ENCODE measurements around the gene LXN.
A peak's percentile ranks its signal among the peaks of the same experiment; 100 is the strongest.
"Not testable (repeated sequence)": the region's sequence is repeated elsewhere in the genome, so short reads cannot be mapped to it uniquely, and the experiment has no call there.

LXN gene

GRCh38 chr3:158672215-158673176, at the start of gene LXN:
LXN (minus strand) TSS chr3:158672648; CDS start chr3:158672478, 170 bp downstream.
- peak; percentile 81 for DNase-seq (ENCODE audit: low spot score)

GRCh38 chr3:158722108-158722507, 49.7 kb upstream of the LXN start:
- DNase-seq (ENCODE audit: low spot score), result no peak

- no peak for DNase-seq (ENCODE audit: low spot score)
These were observed 46.2 kb upstream of the LXN start for GRCh38 chr3:158718490-158719170.

- DNase-seq (ENCODE audit: low spot score), result no peak
These were observed 45.1 kb upstream of the LXN start for GRCh38 chr3:158717576-158717975.

- no peak for DNase-seq (ENCODE audit: low spot score)
These were observed 40.6 kb upstream of the LXN start for GRCh38 chr3:158713094-158713499.

GRCh38 chr3:158712443-158712842, 40.0 kb upstream of the LXN start:
- DNase-seq (ENCODE audit: low spot score), result no peak

- no peak for DNase-seq (ENCODE audit: low spot score)
These were observed 39.4 kb upstream of the LXN start for GRCh38 chr3:158711886-158712285.

GRCh38 chr3:158710601-158711000, 38.2 kb upstream of the LXN start:
- no peak for DNase-seq (ENCODE audit: low spot score)

- no peak for DNase-seq (ENCODE audit: low spot score)
These were observed 37.2 kb upstream of the LXN start for GRCh38 chr3:158709666-158710083.

- DNase-seq (ENCODE audit: low spot score), result no peak
These were observed 31.1 kb upstream of the LXN start for GRCh38 chr3:158703566-158703965.

GRCh38 chr3:158702815-158703481, 30.5 kb upstream of the LXN start:
- DNase-seq (ENCODE audit: low spot score), result no peak

GRCh38 chr3:158701420-158702065, 29.1 kb upstream of the LXN start:
- no peak for DNase-seq (ENCODE audit: low spot score)

GRCh38 chr3:158700559-158700958, 28.1 kb upstream of the LXN start:
- DNase-seq (ENCODE audit: low spot score), result no peak

- no peak for DNase-seq (ENCODE audit: low spot score)
These were observed 24.2 kb upstream of the LXN start for GRCh38 chr3:158696618-158697017.

GRCh38 chr3:158693866-158694456, 21.5 kb upstream of the LXN start:
- DNase-seq (ENCODE audit: low spot score), result not testable (repeated sequence)

GRCh38 chr3:158685159-158685558, 12.7 kb upstream of the LXN start:
- DNase-seq (ENCODE audit: low spot score), result no peak

- DNase-seq (ENCODE audit: low spot score), result no peak
These were observed 10.9 kb upstream of the LXN start for GRCh38 chr3:158683230-158683962.

- DNase-seq (ENCODE audit: low spot score), result no peak
These were observed 8.4 kb upstream of the LXN start for GRCh38 chr3:158680861-158681260.

GRCh38 chr3:158679547-158680000, 7.1 kb upstream of the LXN start:
- no peak for DNase-seq (ENCODE audit: low spot score)

- no peak for DNase-seq (ENCODE audit: low spot score)
These were observed 6.2 kb upstream of the LXN start for GRCh38 chr3:158678687-158679086.

GRCh38 chr3:158671821-158672214, 630 bp downstream of the LXN start:
- no peak for DNase-seq (ENCODE audit: low spot score)

All from CD4-positive, alpha-beta T cell treated with Interleukin-6 at 100 ng/mL for 8 hours (primary cell).